Measurements from ENCODE around the gene JAML.

The JAML gene

DNA sequence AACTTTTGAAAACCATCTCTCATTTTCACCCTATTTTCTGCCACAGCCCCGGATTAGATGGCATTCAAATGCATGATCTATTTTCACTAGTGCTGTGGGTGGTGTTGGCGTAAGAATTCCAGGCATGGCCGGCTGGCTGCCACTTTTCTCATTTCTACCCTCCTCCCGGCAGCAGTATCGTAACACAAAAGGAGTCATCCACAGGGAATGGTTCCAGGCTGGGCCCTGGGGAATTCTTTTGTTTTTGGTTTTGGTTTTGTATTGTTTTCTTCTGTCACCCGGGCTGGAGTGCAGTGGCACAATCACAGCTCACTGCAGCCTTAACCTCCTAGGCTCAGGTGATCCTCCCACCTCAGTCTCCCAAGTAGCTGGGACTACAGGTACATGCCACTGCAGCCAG, 13.8 kb downstream of the JAML start:
- peaks cover 35% of the 10 kb centered on the region for H3K4me1 ChIP-seq (ENCODE audit: control insufficient read depth, insufficient read depth, low read length, poor library complexity, severe bottlenecking)
- H3K27ac ChIP-seq (ENCODE audit: insufficient read depth, low read length, poor library complexity, severe bottlenecking), result no peak overlapping the region
- no peak for DNase-seq
- H3K9me3 ChIP-seq (ENCODE audit: control insufficient read depth, low read length), result no peaks in the 10 kb centered on the region
- peaks cover 34% of the 10 kb centered on the region for H3K36me3 ChIP-seq (ENCODE audit: control insufficient read depth, insufficient read depth, low read length)
- H3K27me3 ChIP-seq (replicated peaks; ENCODE audit: control insufficient read depth, insufficient read depth, low read length, poor library complexity, severe bottlenecking), result no peaks in the 10 kb centered on the region
- no peak overlapping the region for H3K4me3 ChIP-seq (ENCODE audit: insufficient read depth, low read depth, low read length, poor library complexity, severe bottlenecking)

DNA sequence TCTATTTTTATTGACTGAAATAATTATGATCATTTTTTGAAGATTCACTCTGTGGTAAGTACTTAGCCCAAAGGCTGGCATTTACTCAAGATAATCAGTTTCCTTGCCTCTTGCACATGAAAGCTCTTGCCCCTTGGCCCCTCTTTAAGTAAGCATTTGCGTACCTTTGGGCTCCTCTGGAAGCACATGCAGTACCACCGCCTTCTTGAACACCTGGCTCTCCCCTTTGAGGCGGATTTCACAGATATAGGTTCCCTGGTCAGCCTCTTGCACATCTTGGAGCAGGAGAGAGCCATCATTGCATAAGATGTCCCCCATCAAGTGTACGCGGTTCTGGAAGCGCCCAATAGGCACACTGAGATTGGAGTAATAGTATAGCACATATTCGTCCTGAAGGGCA, 14.5 kb downstream of the JAML start:
- H3K4me1 ChIP-seq (ENCODE audit: control insufficient read depth, insufficient read depth, low read length, poor library complexity, severe bottlenecking), result peaks cover 29% of the 10 kb centered on the region
- H3K27me3 ChIP-seq (replicated peaks; ENCODE audit: control insufficient read depth, insufficient read depth, low read length, poor library complexity, severe bottlenecking), result no peaks in the 10 kb centered on the region
- no peak for DNase-seq
- H3K9me3 ChIP-seq (ENCODE audit: control insufficient read depth, low read length), result no peaks in the 10 kb centered on the region
- no peak overlapping the region for H3K4me3 ChIP-seq (ENCODE audit: insufficient read depth, low read depth, low read length, poor library complexity, severe bottlenecking)
- no peak overlapping the region for H3K27ac ChIP-seq (ENCODE audit: insufficient read depth, low read length, poor library complexity, severe bottlenecking)
- H3K36me3 ChIP-seq (ENCODE audit: control insufficient read depth, insufficient read depth, low read length), result peaks cover 37% of the 10 kb centered on the region

DNA sequence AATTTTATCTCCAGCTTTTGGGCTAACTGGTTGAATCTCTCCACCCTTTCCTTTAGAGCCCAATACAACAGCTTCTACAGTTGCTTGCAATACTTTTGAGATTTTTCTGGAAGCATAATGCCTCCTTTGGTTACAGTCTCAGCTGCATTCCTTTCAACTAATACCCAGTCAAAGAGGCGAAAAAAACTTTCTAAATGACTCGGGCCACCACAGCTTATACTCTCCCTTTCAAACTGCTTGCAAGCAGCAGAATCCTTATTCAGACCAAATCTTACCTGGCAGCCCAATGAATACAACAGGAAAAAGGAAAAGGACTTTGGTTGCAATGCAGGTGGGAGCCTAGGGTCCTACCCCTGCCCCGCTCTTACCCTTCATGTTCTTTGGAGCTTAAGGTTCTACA, 15.8 kb downstream of the JAML start:
- Histone ChIP-seq H3K36me3 (ENCODE audit: control insufficient read depth, insufficient read depth, low read length) (peaks cover 40% of the 10 kb centered on the region), H3K4me3 (ENCODE audit: insufficient read depth, low read depth, low read length, poor library complexity, severe bottlenecking) (no peak overlapping the region), H3K4me1 (ENCODE audit: control insufficient read depth, insufficient read depth, low read length, poor library complexity, severe bottlenecking) (peaks cover 27% of the 10 kb centered on the region), H3K27me3 (replicated peaks; ENCODE audit: control insufficient read depth, insufficient read depth, low read length, poor library complexity, severe bottlenecking) (no peaks in the 10 kb centered on the region), H3K27ac (ENCODE audit: insufficient read depth, low read length, poor library complexity, severe bottlenecking) (no peak overlapping the region), H3K9me3 (ENCODE audit: control insufficient read depth, low read length) (no peaks in the 10 kb centered on the region)
- DNase-seq, result no peak

DNA sequence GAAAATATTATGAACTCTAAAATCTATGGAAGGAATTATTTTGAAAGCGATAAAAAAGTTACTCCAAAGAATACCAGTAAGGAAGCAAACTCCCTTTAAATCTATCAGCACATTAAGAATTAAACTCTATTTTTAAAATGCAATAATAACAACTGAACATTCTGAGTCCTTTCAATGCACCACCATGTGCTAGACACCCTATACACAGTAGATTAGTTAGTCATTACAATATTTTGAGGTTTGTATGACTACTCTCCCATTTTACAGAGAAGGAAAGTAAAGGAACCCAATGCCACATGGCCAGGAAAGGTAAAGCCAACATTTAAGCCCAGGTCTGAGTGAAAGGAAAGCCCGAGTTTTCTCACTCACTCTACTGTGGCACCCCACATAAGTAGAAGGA, 17.7 kb downstream of the JAML start:
- Histone ChIP-seq H3K9me3 (ENCODE audit: control insufficient read depth, low read length) (no peaks in the 10 kb centered on the region), H3K27ac (ENCODE audit: insufficient read depth, low read length, poor library complexity, severe bottlenecking) (peak overlapping the region; percentile 50), H3K36me3 (ENCODE audit: control insufficient read depth, insufficient read depth, low read length) (peaks cover 36% of the 10 kb centered on the region), H3K27me3 (replicated peaks; ENCODE audit: control insufficient read depth, insufficient read depth, low read length, poor library complexity, severe bottlenecking) (no peaks in the 10 kb centered on the region), H3K4me1 (ENCODE audit: control insufficient read depth, insufficient read depth, low read length, poor library complexity, severe bottlenecking) (peaks cover 42% of the 10 kb centered on the region), H3K4me3 (ENCODE audit: insufficient read depth, low read depth, low read length, poor library complexity, severe bottlenecking) (no peak overlapping the region)
- no peak for DNase-seq

DNA sequence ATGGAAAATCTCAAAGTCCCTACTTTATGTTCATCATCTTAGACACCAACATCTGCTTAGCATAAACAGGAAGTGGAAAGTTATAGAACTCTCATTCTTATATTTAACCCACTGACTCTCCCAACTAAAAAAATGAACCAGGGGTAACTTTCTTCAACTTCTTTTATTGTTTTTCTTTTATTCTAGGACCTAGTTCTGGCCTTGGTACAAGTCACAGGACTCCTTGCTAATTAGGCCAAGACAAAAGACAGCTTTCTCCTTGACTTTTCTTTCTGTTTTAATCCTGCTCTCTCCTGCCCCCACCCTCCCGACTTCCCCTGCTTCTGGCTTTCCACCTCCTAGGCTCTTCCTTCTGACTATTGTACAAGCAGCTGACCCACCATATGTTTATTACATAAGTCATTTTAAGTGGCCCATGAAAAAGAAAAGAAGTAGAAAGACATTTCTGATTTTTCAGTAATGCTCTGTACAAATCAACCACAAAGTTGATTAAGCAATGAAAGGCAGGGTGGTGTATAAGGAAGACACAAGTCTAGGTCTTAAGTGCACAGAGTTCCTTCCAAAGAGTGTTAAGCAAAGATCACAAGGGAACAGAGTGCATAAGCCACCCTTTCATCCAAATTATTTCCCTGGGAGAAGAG, 18.3 kb downstream of the JAML start:
- peak overlapping the region; percentile 50 for H3K27ac ChIP-seq (ENCODE audit: insufficient read depth, low read length, poor library complexity, severe bottlenecking)
- no peaks in the 10 kb centered on the region for H3K27me3 ChIP-seq (replicated peaks; ENCODE audit: control insufficient read depth, insufficient read depth, low read length, poor library complexity, severe bottlenecking)
- H3K4me3 ChIP-seq (ENCODE audit: insufficient read depth, low read depth, low read length, poor library complexity, severe bottlenecking), result no peak overlapping the region
- DNase-seq, result no peak
- peaks cover 30% of the 10 kb centered on the region for H3K36me3 ChIP-seq (ENCODE audit: control insufficient read depth, insufficient read depth, low read length)
- H3K9me3 ChIP-seq (ENCODE audit: control insufficient read depth, low read length), result no peaks in the 10 kb centered on the region
- H3K4me1 ChIP-seq (ENCODE audit: control insufficient read depth, insufficient read depth, low read length, poor library complexity, severe bottlenecking), result peaks cover 48% of the 10 kb centered on the region

DNA sequence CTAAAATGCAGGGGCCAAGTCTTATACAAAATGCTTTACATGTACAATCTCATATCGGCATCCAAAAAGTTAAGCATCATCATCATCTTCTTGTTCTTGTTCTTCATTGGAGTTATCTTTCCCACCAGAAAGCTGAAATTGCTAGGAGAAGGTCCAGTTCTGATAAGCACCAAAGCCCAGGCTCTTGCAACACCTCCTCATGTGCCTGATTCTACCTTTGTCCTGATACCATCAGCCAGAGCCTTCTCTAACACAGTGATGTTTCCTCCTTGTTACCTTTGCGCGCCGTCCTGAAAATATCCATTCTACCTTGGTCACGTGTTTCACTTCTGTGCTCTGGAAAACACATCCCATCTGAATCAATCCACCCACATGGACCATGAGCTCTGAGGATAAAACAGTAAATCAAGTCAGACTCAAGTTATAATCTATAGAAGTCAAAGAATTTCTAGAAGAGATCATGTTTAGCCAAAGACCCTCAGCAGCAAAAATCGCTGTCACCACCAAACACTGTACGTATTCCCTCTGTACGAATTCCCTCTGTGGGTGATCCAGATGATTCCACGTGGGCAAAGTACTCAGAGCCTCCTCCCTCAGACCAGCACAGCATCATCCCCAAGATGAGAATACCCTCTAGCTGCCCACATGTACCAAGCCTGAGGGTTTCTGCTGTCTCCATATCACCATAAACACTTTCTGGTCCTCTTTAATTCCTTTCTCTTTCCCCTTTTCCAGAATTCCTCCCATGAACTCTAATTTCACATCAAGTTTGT, 19.0 kb downstream of the JAML start:
- Histone ChIP-seq H3K27me3 (replicated peaks; ENCODE audit: control insufficient read depth, insufficient read depth, low read length, poor library complexity, severe bottlenecking) (no peaks in the 10 kb centered on the region), H3K27ac (ENCODE audit: insufficient read depth, low read length, poor library complexity, severe bottlenecking) (peak overlapping the region; percentile 50), H3K4me1 (ENCODE audit: control insufficient read depth, insufficient read depth, low read length, poor library complexity, severe bottlenecking) (peaks cover 55% of the 10 kb centered on the region), H3K9me3 (ENCODE audit: control insufficient read depth, low read length) (no peaks in the 10 kb centered on the region), H3K4me3 (ENCODE audit: insufficient read depth, low read depth, low read length, poor library complexity, severe bottlenecking) (no peak overlapping the region), H3K36me3 (ENCODE audit: control insufficient read depth, insufficient read depth, low read length) (peaks cover 23% of the 10 kb centered on the region)
- DNase-seq, result no peak

DNA sequence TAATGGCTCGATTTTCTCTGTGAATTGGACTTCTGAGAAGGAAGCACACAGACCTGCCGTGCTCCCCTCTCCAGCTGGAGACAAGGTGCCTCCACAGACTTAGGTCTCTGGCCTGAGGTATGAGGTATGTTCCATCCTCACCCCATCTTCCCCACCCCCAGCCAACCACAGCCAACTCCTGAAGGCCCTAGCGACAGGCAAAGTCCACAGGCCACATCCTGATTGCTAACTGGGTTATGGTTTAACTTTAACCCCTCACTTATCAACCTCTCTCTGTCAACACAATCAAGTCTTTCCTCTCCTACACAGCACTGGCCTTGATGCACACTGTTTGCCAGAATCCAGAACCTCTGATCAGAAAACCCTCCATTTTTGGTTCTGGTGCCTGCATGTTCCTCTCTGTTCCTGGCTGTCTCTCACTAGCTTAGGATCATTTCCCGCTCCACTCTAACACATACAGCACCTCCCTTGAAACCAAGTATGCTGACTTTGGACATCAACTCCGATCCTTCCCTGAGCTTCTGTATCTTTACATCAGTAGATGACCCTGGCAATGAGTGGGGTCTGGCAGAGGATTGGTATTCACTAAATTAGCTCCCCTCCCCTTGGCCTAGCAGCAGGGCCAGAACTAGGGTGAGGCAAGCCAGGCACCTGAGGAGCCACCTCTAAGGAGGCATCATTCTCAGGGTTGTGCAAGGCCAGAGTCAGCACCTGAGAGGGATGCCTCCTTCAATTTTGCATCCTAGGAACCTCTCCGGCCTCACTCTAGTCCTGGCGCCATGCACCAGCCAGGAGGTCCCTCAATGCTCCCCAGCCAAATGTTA, 22.0 kb downstream of the JAML start:
- H3K4me3 ChIP-seq (ENCODE audit: insufficient read depth, low read depth, low read length, poor library complexity, severe bottlenecking), result peak overlapping the region; percentile 2
- peaks cover 12% of the 10 kb centered on the region for H3K36me3 ChIP-seq (ENCODE audit: control insufficient read depth, insufficient read depth, low read length)
- H3K9me3 ChIP-seq (ENCODE audit: control insufficient read depth, low read length), result no peaks in the 10 kb centered on the region
- DNase-seq, result peak; percentile 47 to 60 (median 49)
- peak overlapping the region; percentile 50 for H3K27ac ChIP-seq (ENCODE audit: insufficient read depth, low read length, poor library complexity, severe bottlenecking)
- H3K27me3 ChIP-seq (replicated peaks; ENCODE audit: control insufficient read depth, insufficient read depth, low read length, poor library complexity, severe bottlenecking), result no peaks in the 10 kb centered on the region
- peaks cover 67% of the 10 kb centered on the region for H3K4me1 ChIP-seq (ENCODE audit: control insufficient read depth, insufficient read depth, low read length, poor library complexity, severe bottlenecking)

DNA sequence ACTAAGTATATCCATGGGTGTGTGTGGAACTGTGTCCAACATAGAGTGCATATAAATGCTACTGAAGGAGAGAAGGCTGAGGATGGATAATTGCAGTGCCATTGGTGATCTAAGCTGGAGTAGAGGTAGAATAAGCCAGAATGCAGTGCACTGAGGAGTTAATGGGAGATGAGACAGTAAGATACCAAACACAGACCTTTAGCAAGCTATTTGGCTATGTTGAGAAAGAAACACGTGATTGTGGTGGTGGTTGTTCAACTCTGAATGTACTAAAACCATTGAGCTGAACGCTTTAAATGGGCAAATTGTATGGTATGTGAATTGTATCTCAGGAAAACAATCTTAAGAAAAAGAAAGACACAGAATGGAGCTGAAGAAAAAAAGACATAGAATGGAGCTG, 22.8 kb downstream of the JAML start:
- Histone ChIP-seq H3K36me3 (ENCODE audit: control insufficient read depth, insufficient read depth, low read length) (peaks cover 16% of the 10 kb centered on the region), H3K9me3 (ENCODE audit: control insufficient read depth, low read length) (no peaks in the 10 kb centered on the region), H3K4me3 (ENCODE audit: insufficient read depth, low read depth, low read length, poor library complexity, severe bottlenecking) (peak overlapping the region; percentile 2), H3K27ac (ENCODE audit: insufficient read depth, low read length, poor library complexity, severe bottlenecking) (peak overlapping the region; percentile 50), H3K4me1 (ENCODE audit: control insufficient read depth, insufficient read depth, low read length, poor library complexity, severe bottlenecking) (peaks cover 63% of the 10 kb centered on the region), H3K27me3 (replicated peaks; ENCODE audit: control insufficient read depth, insufficient read depth, low read length, poor library complexity, severe bottlenecking) (no peaks in the 10 kb centered on the region)
- no peak for DNase-seq

DNA sequence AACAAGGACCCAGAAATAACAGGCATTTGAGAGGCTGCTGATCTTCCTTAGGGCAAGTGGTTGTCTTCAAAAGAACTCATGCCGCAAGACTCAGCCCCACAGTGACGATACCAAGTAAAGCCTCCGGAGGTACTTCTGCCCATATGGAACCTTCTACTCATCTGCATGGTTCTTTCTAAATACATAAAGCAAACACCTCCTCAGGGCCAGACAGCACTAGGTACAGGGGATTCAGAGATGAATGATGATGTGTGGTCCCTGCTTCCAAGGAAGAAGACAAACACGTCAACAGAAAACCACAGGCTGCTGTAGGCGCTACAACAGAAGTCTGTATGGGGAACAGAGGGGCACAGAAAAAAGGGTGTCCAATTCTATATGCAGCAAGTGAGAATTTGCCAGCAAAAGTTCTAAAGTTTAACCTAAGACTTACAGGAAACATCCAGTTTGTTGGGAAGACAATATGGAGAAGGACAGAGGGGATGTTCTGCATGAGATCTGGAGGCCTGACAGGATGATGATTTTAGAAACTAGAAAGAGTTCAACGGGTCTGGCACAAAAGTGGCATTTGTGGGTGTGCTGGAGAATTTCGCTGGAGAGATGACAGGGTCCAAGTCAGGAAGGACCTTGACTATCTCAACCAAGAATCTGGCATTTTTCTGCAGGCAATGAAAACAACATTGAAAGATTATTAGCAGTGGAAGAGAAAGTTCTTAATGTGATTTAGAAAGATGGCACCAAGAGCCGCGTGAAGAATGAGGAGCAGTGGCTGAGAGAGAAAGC, 23.7 kb downstream of the JAML start:
- H3K27me3 ChIP-seq (replicated peaks; ENCODE audit: control insufficient read depth, insufficient read depth, low read length, poor library complexity, severe bottlenecking), result no peaks in the 10 kb centered on the region
- DNase-seq, result peak in 2 of 3 donors; percentile 8 to 27
- H3K36me3 ChIP-seq (ENCODE audit: control insufficient read depth, insufficient read depth, low read length), result peaks cover 22% of the 10 kb centered on the region
- no peak overlapping the region for H3K27ac ChIP-seq (ENCODE audit: insufficient read depth, low read length, poor library complexity, severe bottlenecking)
- no peaks in the 10 kb centered on the region for H3K9me3 ChIP-seq (ENCODE audit: control insufficient read depth, low read length)
- peaks cover 54% of the 10 kb centered on the region for H3K4me1 ChIP-seq (ENCODE audit: control insufficient read depth, insufficient read depth, low read length, poor library complexity, severe bottlenecking)
- no peak overlapping the region for H3K4me3 ChIP-seq (ENCODE audit: insufficient read depth, low read depth, low read length, poor library complexity, severe bottlenecking)

Measured in effector memory CD4-positive, alpha-beta T cell (primary cell).